HepG2 (cell line): ENCODE results near the gene SLIT3. TPM values are rescaled to one million over a fixed set of nuclear protein-coding genes. Genes with fewer than 3 reads are reported as not detected.

ENCODE experiments used
- ATAC-seq: fragments of 200-7000 bp; cut with Tn5 transposase; 3 replicates; pipeline ENCODE4 v1.9.1; 2020; ENCODE audit warnings: mild to moderate bottlenecking, moderate library complexity
- BruUV-seq: library from RNA; stranded (reverse); fragments of 400-500 nt; replicated peaks from 2 replicates; lab custom pipeline; 2021; lab: Mats Ljungman, UMichigan
- CTCF ChIA-PET: fragments of 300-600 bp; formaldehyde crosslinking; extraction: SDS; loops from one replicate; lab custom pipeline; 2021; ENCODE audit warnings: low total read pairs, inconsistent platforms, low intra/inter-chr PET ratio; lab: Yijun Ruan, JAX
- POLR2A ChIA-PET: fragments of 350-600 bp; sonication (Branson Sonifier 250); formaldehyde crosslinking; loops from one replicate; lab custom pipeline; 2020; ENCODE audit warnings: antibody characterized with exemption, inconsistent platforms; lab: Yijun Ruan, JAX
- DNase-seq: peaks from one replicate; pipeline ENCODE4 v3.0.0-alpha.2; 2015; ENCODE audit warnings: low spot score
- FAIRE-seq: peaks from 3 replicates; lab custom pipeline; 2011; peaks lifted over from hg19 to GRCh38; lab: Jason Lieb, UNC
- H2AFZ ChIP-seq: one replicate; pipeline ENCODE4 v1.6.1; 2011; ENCODE audit warnings: low read length, inconsistent platforms
- H3K27ac ChIP-seq: fragments of 300-600 bp; 3 replicates; pipeline ENCODE4 v1.8.0; 2011; ENCODE audit warnings: mixed run types, mild to moderate bottlenecking, mixed read lengths, low read length, inconsistent platforms; ENCODE audit not compliant: insufficient read depth; ENCODE audit errors: extremely low read length
- H3K27me3 ChIP-seq, 2 experiments: fragments of 200-600 bp in 1 of 2; 2 replicates in 1 of 2; 3 replicates in 1 of 2; pipeline versions ENCODE4 v1.6.0 to v1.8.0; 2011; ENCODE audit warnings: low read length in 2 of 2, mild to moderate bottlenecking in 2 of 2, moderate library complexity in 2 of 2, inconsistent platforms in 1 of 2; ENCODE audit not compliant: insufficient read depth in 2 of 2, control insufficient read depth in 1 of 2
- H3K36me3 ChIP-seq, 2 experiments: fragments of 200-600 bp in 1 of 2; replicated peaks in 1 of 2; 2 replicates in 1 of 2; 3 replicates in 1 of 2; pipeline versions ENCODE4 v1.5.1 to v1.8.0; 2011; ENCODE audit warnings: low read length in 2 of 2, inconsistent platforms in 1 of 2; ENCODE audit not compliant: insufficient read depth in 2 of 2, control insufficient read depth in 1 of 2
- H3K4me1 ChIP-seq: 2 replicates; pipeline ENCODE4 v1.5.1; 2012; ENCODE audit warnings: low read length, inconsistent platforms; ENCODE audit not compliant: insufficient read depth
- H3K4me2 ChIP-seq: 2 replicates; pipeline ENCODE4 v1.6.0; 2011; ENCODE audit warnings: low read depth, low read length, inconsistent platforms
- H3K4me3 ChIP-seq, 3 experiments: fragments of 200-600 bp in 1 of 3; sonication (generic), shearing (Covaris generic) in 1 of 3; replicated peaks in 1 of 3; 2 replicates each; pipeline ENCODE4 v1.5.1; 2011 to 2016; ENCODE audit warnings: low read length in 3 of 3, inconsistent platforms in 2 of 3, low read depth in 2 of 3, mild to moderate bottlenecking in 2 of 3, control low read depth in 1 of 3, mixed read lengths in 1 of 3; ENCODE audit not compliant: insufficient read depth in 1 of 3
- H3K79me2 ChIP-seq: one replicate; pipeline ENCODE4 v1.6.1; 2011; ENCODE audit warnings: low read length, inconsistent platforms; ENCODE audit not compliant: insufficient read depth
- H3K9ac ChIP-seq: 2 replicates; pipeline ENCODE4 v1.6.0; 2011; ENCODE audit warnings: mild to moderate bottlenecking, low read depth, low read length, inconsistent platforms; ENCODE audit not compliant: insufficient read depth
- H3K9me3 ChIP-seq: 2 replicates; pipeline ENCODE4 v1.5.1; 2012; ENCODE audit warnings: mild to moderate bottlenecking, low read length
- H4K20me1 ChIP-seq: 2 replicates; pipeline ENCODE4 v1.6.0; 2011; ENCODE audit warnings: inconsistent platforms, mild to moderate bottlenecking, low read length, moderate library complexity; ENCODE audit not compliant: insufficient read depth
- EEA1 ChIP-seq: sonication (generic); formaldehyde crosslinking; IDR thresholded peaks from 2 replicates; pipeline ENCODE4 v1.5.1; 2020; ENCODE audit warnings: mild to moderate bottlenecking, missing genetic modification reagents, borderline replicate concordance
- FIP1L1 ChIP-seq: fragments of 200-400 bp; formaldehyde crosslinking; IDR thresholded peaks from 2 replicates; pipeline ENCODE4 v1.6.1; 2018; ENCODE audit warnings: low read depth, mild to moderate bottlenecking, low read length, moderate library complexity, borderline replicate concordance; ENCODE audit not compliant: insufficient read depth
- RAD51 ChIP-seq: fragments of 450-650 bp; IDR thresholded peaks from 2 replicates; pipeline ENCODE4 v1.6.1; 2016; ENCODE audit warnings: borderline replicate concordance
- ZHX1 ChIP-seq: sonication (generic); formaldehyde crosslinking; IDR thresholded peaks from 2 replicates; pipeline ENCODE4 v1.8.1; 2022; ENCODE audit warnings: low read depth, mild to moderate bottlenecking, missing genetic modification reagents
- ZNF564 ChIP-seq: sonication (generic); formaldehyde crosslinking; IDR thresholded peaks from 2 replicates; pipeline ENCODE4 v1.8.1; 2023; ENCODE audit warnings: mild to moderate bottlenecking, missing genetic modification reagents
- WGBS: methylation state at CpG from one replicate; pipeline ENCODE4 v1.1.6; 2017; ENCODE audit warnings: low lambda C conversion rate; 5-methylcytosine and 5-hydroxymethylcytosine counted together
- in situ Hi-C: cut with HindIII; loops from 2 replicates; pipeline ENCODE4 v1.10.0; 2017; ENCODE audit warnings: low pct_unique_long_range_greater_than_20kb; ENCODE audit not compliant: extremely low pct_ligation_motif_present
- intact Hi-C: fragments of 100-400 bp; cut with micrococcal nuclease; formaldehyde crosslinking; loops from one replicate; pipeline ENCODE4 v1.10.0; 2022; ENCODE audit not compliant: unreplicated experiment
- polyA plus RNA-seq, 8 experiments: library from polyadenylated mRNA; depleted of rRNA in 3 of 8; stranded (reverse) in 7 of 8; unstranded in 1 of 8; fragments of >200 nt; fragmentation: Illumina TruSeq in 4 of 8; extraction: Trizol in 4 of 8; gene quantifications; 2 replicates each; pipeline versions ENCODE4 v1.2.1 to v1.2.3, GENCODE V29; 2011 to 2016; ENCODE audit warnings: low read depth in 4 of 8, missing spikeins in 1 of 8, mixed read lengths in 1 of 8; ENCODE audit not compliant: insufficient read depth in 1 of 8
- total RNA-seq, 5 experiments: library from RNA; depleted of rRNA; stranded (reverse); fragments of >200 nt; fragmentation: Illumina TruSeq; extraction: Trizol; gene quantifications; 2 replicates each; pipeline ENCODE4 v1.2.3, GENCODE V29; 2016; ENCODE audit warnings: low read depth in 1 of 5
- TF ChIP-seq, protein P1 (sequence below): sonication (generic); formaldehyde crosslinking; IDR thresholded peaks from 2 replicates; pipeline ENCODE4 v1.4.0; 2020; ENCODE audit warnings: missing genetic modification reagents, low read depth, mild to moderate bottlenecking, borderline replicate concordance

The SLIT3 gene
- total and polyA plus RNA-seq, 2 of the 13 experiments (the other 11 are each of a cell fraction or from before 2014, with no cell fraction given): not detected

- TF ChIP-seq ZHX1 (CRISPR knock-in tag): no peak
Observed at GRCh38 chr5:168899264-168899663, 401.7 kb downstream of the SLIT3 start (continued).

DNA sequence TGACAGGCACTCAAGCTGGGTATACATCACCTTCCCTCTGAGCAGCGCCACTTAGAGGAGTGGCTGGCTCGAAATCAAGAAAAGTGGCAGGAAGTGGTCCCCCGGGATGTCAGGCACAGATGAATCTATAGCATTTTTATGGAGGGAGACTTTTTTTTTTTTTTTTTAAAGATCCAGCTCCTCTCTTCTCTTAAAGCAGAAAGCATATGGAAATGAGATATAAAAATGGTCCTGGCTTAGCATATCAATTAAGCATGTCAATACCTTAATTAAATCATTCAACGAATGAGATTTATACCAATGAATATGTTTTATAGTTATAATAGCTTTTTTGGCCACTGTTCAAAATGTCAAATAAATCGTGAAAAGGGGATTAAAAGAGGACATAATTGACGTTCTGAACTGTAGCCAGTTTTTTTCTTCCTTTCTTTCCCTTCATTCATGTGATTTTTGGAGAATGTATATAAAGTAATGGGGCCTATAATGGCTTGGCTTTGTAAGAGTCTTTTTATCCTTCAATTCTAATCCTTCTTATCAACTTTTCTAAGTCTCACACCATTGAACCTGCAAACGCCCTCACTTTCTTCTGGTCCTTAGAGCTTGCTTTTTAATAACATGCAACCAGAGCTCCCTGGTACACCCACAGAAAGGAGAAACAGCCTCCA, 402.6 kb downstream of the SLIT3 start:
- H4K20me1 ChIP-seq: no peaks in the 10 kb centered on the region
- no peaks in the 10 kb centered on the region for H3K4me1 ChIP-seq
- DNase-seq (no peak), FAIRE-seq (no peak)
- intact Hi-C loops: no loop called here
- no peaks in the 10 kb centered on the region for H3K79me2 ChIP-seq
- H3K9ac ChIP-seq: no peak overlapping the region
- H3K4me2 ChIP-seq: no peak overlapping the region
- no peak overlapping the region for H3K27ac ChIP-seq
- POLR2A ChIA-PET: no interaction called here
- no peak overlapping the region for H2AFZ ChIP-seq
- no TSS peak for BruUV-seq
- in situ Hi-C loops: no loop called here
- 2% methylated on average over 7 of the region's 7 CpGs for WGBS
- peaks cover 0 to 18% of the 10 kb centered on the region in 2 experiments; a peak in 2 of 5 replicates for H3K27me3 ChIP-seq
- CTCF ChIA-PET: no interaction called here
- H3K9me3 ChIP-seq: no peaks in the 10 kb centered on the region
- TF ChIP-seq, protein P1, sequence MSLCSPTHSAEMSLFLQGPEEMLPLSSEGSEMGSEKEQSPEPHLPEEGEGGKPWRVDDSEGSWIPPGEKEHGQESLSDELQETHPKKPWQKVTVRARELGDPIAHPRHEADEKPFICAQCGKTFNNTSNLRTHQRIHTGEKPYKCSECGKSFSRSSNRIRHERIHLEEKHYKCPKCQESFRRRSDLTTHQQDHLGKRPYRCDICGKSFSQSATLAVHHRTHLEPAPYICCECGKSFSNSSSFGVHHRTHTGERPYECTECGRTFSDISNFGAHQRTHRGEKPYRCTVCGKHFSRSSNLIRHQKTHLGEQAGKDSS (CRISPR knock-in tag): no peak
- TF ChIP-seq ZNF564 (no peak), RAD51 (no peak), FIP1L1 (no peak), EEA1 (CRISPR knock-in tag) (no peak)
- TF ChIP-seq, all 625 proteins: peak for 0
- no peaks in the 10 kb centered on the region for H3K36me3 ChIP-seq
- no peak overlapping the region for H3K4me3 ChIP-seq
- no peak for ATAC-seq
